Panc1 (cell line): ENCODE measurements around the gene PHKA1. TPM values are rescaled to one million over a fixed set of nuclear protein-coding genes. Genes with fewer than 3 reads are reported as not detected.
"Not testable (repeated sequence)": the region's sequence is repeated elsewhere in the genome, so short reads cannot be mapped to it uniquely, and the experiment has no call there.

Experiments
- ATAC-seq: fragments of 200-7000 bp; cut with Tn5 transposase; 2 replicates; pipeline ENCODE4 v1.9.1; 2020; ENCODE audit warnings: mild to moderate bottlenecking, moderate library complexity
- BruUV-seq: library from RNA; stranded (reverse); fragments of 400-500 nt; replicated peaks from 2 replicates; lab custom pipeline; 2021; lab: Mats Ljungman, UMichigan
- CTCF ChIA-PET: fragments of 300-600 bp; sonication (Branson Sonifier 250); formaldehyde crosslinking; loops from one replicate; lab custom pipeline; 2022; ENCODE audit warnings: antibody characterized with exemption; lab: Charles Lee
- POLR2A ChIA-PET: fragments of 300-600 bp; sonication (Branson Sonifier 250); formaldehyde crosslinking; loops from one replicate; lab custom pipeline; 2022; ENCODE audit warnings: antibody characterized with exemption; lab: Charles Lee
- DNase-seq: peaks from one replicate; pipeline ENCODE4 v3.0.0-alpha.2; 2010; ENCODE audit warnings: low read depth, low spot score
- H3K27ac ChIP-seq: 2 replicates; pipeline ENCODE4 v1.5.1; 2011; ENCODE audit warnings: mild to moderate bottlenecking, low read length, inconsistent platforms
- H3K27me3 ChIP-seq: fragments of 200-500 bp; sonication (Bioruptor generic); 2 replicates; pipeline ENCODE4 v1.6.0; 2014; ENCODE audit warnings: low read length, inconsistent platforms; ENCODE audit not compliant: control insufficient read depth, insufficient read depth
- H3K36me3 ChIP-seq: fragments of 200-500 bp; sonication (Bioruptor generic); 2 replicates; pipeline ENCODE4 v1.5.1; 2014; ENCODE audit warnings: inconsistent platforms, mild to moderate bottlenecking, low read length, moderate library complexity; ENCODE audit not compliant: control insufficient read depth, insufficient read depth
- H3K4me1 ChIP-seq: 2 replicates; pipeline ENCODE4 v1.5.1; 2011; ENCODE audit warnings: inconsistent platforms, mild to moderate bottlenecking, low read length, moderate library complexity; ENCODE audit not compliant: control insufficient read depth, insufficient read depth
- H3K4me3 ChIP-seq, 2 experiments: 2 replicates each; pipeline ENCODE4 v1.5.1; 2011 to 2012; ENCODE audit warnings: low read depth in 2 of 2, low read length in 2 of 2, mild to moderate bottlenecking in 2 of 2, inconsistent platforms in 1 of 2, moderate library complexity in 1 of 2
- H3K9me3 ChIP-seq: fragments of 200-500 bp; sonication (Bioruptor generic); 2 replicates; pipeline ENCODE4 v1.5.1; 2014; ENCODE audit warnings: low read depth, mild to moderate bottlenecking, inconsistent platforms, low read length, moderate library complexity; ENCODE audit not compliant: control insufficient read depth, insufficient read depth
- CTCF ChIP-seq: fragments of 450-650 bp; IDR thresholded peaks from 2 replicates; pipeline ENCODE4 v1.5.1; 2017; ENCODE audit warnings: mild to moderate bottlenecking
- POLR2AphosphoS5 ChIP-seq: IDR thresholded peaks from 2 replicates; pipeline ENCODE4 v1.6.1; 2012; ENCODE audit warnings: mild to moderate bottlenecking, low read depth, low read length, moderate library complexity
- REST ChIP-seq, 2 experiments: IDR thresholded peaks; 2 replicates each; pipeline ENCODE4 v1.6.1; 2011 to 2012; ENCODE audit warnings: low read depth in 2 of 2, control low read depth in 1 of 2, low read length in 1 of 2, mild to moderate bottlenecking in 1 of 2, moderate library complexity in 1 of 2; ENCODE audit not compliant: insufficient read depth in 1 of 2
- SIN3A ChIP-seq: IDR thresholded peaks from 2 replicates; pipeline ENCODE4 v1.6.1; 2012; ENCODE audit warnings: low read depth, mild to moderate bottlenecking, low read length, moderate library complexity, borderline replicate concordance; ENCODE audit not compliant: insufficient read depth
- TCF7L2 ChIP-seq: IDR thresholded peaks from 2 replicates; pipeline ENCODE4 v1.6.1; 2011; ENCODE audit warnings: mild to moderate bottlenecking, low read depth, low read length, inconsistent platforms
- in situ Hi-C: cut with HindIII; loops from 2 replicates; pipeline ENCODE4 v1.10.0; 2016; ENCODE audit warnings: low sequenced_read_pairs, low pct_unique_long_range_greater_than_20kb
- intact Hi-C: fragments of 100-400 bp; cut with micrococcal nuclease; formaldehyde crosslinking; loops from one replicate; pipeline ENCODE4 v1.10.0; 2022; ENCODE audit not compliant: unreplicated experiment
- total RNA-seq: library from RNA; stranded (reverse); gene quantifications from one replicate; pipeline ENCODE4 v1.2.1, GENCODE V29; 2021; ENCODE audit not compliant: unreplicated experiment

PHKA1 gene
- total RNA-seq, 1 experiment from 2014 or later, result 28.6 TPM

GRCh38 chrX:72566448-72566847 is 147.7 kb downstream of the PHKA1 start:
- ATAC-seq (no peak), DNase-seq (no peak)
- Histone ChIP-seq H3K36me3 (peaks cover 16% of the 10 kb centered on the region; the same call in 1 of the 2 replicates), H3K27ac (no peak overlapping the region), H3K4me3 (no peak overlapping the region), H3K4me1 (no peaks in the 10 kb centered on the region; the same call in 1 of the 2 replicates), H3K9me3 (no peaks in the 10 kb centered on the region), H3K27me3 (no peaks in the 10 kb centered on the region)
- in situ Hi-C loops (no loop called here), intact Hi-C loops (no loop called here)
- TF ChIP-seq REST (IDR thresholded peaks at IDR 0.05; ENCODE audit: insufficient read depth in 1 of 2, low read depth in 2 of 2, low read length in 1 of 2) (no peak), CTCF (no peak), POLR2AphosphoS5 (no peak), SIN3A (no peak), TCF7L2 (no peak)
- POLR2A ChIA-PET, result no interaction called here
- no TSS peak for BruUV-seq
- CTCF ChIA-PET, result no interaction called here

- DNase-seq, H3K27ac ChIP-seq, CTCF ChIA-PET, in situ Hi-C loops, H3K4me3 ChIP-seq, POLR2A ChIA-PET, H3K4me1 ChIP-seq, H3K36me3 ChIP-seq, BruUV-seq, intact Hi-C loops, H3K9me3 ChIP-seq, H3K27me3 ChIP-seq, ATAC-seq: not testable (repeated sequence)
Measured at GRCh38 chrX:72559655-72560054, 154.5 kb downstream of the PHKA1 start.

- DNase-seq, result no peak
- no TSS peak for BruUV-seq
- intact Hi-C loops, result no loop called here
- Histone ChIP-seq H3K9me3 (no peaks in the 10 kb centered on the region), H3K27me3 (no peaks in the 10 kb centered on the region), H3K27ac (no peak overlapping the region), H3K4me3 (no peak overlapping the region), H3K4me1 (no peaks in the 10 kb centered on the region), H3K36me3 (no peaks in the 10 kb centered on the region; the same call in 1 of the 2 replicates)
- TF ChIP-seq CTCF (peak; percentile 14; the same call in 1 of the 2 replicates), TCF7L2 (no peak)
- ATAC-seq, result no peak
- in situ Hi-C loops, result no loop called here
- ChIA-PET POLR2A (no interaction called here), CTCF (no interaction called here)
Measured at GRCh38 chrX:72554448-72555140, 159.5 kb downstream of the PHKA1 start.

- H3K36me3 ChIP-seq, POLR2A ChIA-PET, H3K9me3 ChIP-seq, BruUV-seq, H3K4me3 ChIP-seq, intact Hi-C loops, H3K27ac ChIP-seq, in situ Hi-C loops, DNase-seq, ATAC-seq, H3K4me1 ChIP-seq, H3K27me3 ChIP-seq: not testable (repeated sequence)
- CTCF ChIA-PET, result interaction anchor here (0.7 kb wide), 1 partner anchor 497 kb away, joined by 4 read pairs; no protein-coding TSS in a partner anchor
Measured at GRCh38 chrX:72552443-72552842, 161.7 kb downstream of the PHKA1 start.
